GM19043 (cell line): ENCODE measurements around the gene CFAP410.

Experiments
- ATAC-seq: cut with Tn5 transposase; IDR thresholded peaks from one replicate; pipeline ENCODE4 v1.9.1; 2021; ENCODE audit warnings: low read depth; ENCODE audit not compliant: unreplicated experiment

CFAP410 gene

DNA sequence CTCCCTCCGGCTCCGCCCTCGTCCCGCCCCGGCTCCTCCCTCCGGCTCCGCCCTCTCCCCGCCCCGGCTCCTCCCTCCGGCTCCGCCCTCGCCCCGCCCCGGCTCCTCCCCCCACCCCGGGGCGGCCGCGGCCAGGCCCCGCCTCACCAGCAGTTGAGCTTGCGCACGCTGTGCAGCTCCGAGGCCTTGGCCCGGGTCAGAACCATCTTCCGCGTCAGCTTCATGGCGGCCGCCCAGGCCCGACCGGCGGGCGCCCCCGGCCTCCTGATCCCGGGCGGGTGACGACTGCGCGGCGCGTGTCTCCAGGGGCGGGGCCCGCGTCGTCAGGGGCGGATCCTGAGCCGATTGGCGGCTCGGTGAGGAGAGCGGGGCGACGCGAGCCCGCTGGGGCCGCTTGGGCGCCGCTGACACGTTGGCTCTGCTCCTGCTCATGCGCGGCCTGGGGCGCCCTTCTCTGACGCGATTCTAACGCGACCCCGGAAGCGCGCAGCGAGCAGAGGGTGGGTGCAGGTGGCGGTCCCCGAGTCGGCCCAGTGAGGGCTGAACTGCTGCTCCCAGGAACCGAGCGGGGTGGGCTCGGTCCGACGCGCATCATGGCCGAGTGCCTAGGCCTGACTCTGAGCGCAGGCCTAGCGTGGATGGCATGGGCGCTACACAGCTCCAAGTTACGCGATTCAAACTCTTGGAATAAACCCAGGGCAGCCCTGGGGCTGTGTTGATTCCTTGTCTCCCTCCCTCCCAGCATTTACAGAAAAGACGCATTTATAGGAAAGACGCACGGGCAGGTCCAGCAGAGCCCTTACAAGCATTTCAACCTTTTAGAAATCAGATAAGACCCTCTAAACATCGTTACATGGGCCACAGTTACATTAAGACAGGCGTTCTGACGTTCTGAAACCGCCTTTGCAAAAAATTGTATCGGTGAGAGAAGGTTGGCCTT, at the start of gene CFAP410:
TSS of gene CFAP410 (minus strand) at position 420 of the 940 bp plus-strand sequence. CDS start at position 224, 196 bp downstream.
- peak; percentile 87 for ATAC-seq

DNA sequence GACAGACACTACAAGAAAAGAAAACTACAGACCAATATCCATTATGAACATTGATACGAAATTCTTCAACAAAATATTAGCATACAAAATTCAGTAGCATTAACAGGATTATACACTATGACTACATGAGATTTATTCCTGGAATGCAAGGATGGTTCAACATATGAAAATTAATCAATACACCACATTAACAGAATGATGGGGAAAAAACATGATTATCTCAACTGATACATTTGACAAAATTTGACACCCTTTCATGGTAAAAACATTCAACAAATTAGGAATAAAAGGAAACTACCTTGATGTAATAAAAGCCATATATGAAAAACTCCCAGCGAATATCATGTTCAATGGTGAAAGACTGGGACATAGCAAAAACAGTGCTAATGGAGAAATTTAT, 45.8 kb upstream of the CFAP410 start:
- no peak for ATAC-seq

DNA sequence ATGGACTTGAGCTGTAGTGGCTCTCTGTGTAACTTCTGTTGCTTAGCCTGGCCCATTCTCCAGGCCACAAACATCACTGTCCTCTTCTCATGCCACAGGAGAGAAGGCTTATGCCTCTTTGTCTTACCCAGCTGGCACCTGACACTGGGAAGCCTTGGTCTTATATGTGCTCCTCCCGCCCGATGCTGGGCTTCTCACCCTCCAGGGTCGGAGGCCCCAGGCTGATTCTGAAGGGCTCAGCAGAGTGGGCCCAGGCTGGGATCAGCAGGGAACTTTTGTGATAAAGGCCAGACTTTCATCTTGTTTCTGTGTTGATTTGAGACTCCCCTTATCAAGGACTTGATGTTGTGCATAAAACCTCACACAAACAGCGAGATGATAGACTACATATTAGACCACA, 44.0 kb upstream of the CFAP410 start:
- no peak for ATAC-seq

DNA sequence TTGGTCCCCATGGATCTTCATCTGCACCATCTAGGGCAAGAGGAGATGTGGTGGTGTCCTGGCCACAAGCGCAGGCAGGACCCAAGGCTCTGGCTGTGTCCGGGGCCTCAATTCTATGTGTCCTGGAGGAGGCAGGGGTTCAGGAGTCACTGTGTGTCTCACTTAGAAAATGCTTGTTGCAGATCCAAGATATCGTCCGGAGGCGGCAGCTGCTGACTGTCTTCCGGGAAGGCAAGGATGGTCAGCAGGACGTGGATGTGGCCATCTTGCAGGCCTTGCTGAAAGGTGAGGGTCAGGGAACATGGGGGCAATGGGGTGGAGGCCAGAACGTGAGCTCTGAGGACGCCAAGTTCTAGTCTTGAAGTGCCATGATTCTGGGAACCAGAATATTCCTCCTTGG, 43.3 kb upstream of the CFAP410 start:
- ATAC-seq: no peak

DNA sequence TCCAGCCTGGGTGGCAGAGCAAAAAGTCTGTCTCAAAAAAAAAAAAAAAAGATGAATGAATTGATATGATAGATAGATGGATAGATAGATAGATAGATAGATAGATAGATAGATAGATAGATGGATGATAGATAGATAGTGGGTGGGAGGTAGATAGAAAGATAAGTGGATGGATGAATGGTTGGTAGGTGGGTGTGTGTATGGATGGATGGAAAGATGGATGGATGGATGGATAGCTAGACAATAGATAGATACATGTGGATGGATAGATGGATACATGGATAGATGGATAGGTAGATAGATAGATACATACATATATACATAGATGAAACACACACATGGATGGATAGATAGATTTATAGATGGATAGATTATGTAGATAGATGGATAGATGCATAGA, 42.7 kb upstream of the CFAP410 start:
- no peak for ATAC-seq

DNA sequence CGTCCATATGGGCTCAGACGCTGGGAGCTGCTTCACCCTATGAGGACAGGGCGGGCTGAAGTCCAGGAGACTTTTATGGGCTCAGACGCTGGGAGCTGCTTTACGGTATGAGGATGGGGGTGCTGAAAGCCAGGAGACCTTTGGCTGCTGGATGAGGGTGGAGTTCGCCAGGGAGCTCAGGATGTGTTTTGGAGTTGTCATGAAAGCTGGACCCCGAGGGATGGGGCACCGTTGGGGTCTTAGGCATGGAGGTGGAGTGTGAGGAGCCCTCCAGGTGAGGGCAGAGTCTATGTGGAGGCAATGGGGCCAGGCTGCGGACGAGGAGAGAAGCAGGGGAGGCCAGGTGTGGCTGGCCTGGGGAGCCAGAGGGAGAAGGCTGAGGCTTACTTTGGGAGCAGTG, 41.7 kb upstream of the CFAP410 start:
- ATAC-seq: no peak

DNA sequence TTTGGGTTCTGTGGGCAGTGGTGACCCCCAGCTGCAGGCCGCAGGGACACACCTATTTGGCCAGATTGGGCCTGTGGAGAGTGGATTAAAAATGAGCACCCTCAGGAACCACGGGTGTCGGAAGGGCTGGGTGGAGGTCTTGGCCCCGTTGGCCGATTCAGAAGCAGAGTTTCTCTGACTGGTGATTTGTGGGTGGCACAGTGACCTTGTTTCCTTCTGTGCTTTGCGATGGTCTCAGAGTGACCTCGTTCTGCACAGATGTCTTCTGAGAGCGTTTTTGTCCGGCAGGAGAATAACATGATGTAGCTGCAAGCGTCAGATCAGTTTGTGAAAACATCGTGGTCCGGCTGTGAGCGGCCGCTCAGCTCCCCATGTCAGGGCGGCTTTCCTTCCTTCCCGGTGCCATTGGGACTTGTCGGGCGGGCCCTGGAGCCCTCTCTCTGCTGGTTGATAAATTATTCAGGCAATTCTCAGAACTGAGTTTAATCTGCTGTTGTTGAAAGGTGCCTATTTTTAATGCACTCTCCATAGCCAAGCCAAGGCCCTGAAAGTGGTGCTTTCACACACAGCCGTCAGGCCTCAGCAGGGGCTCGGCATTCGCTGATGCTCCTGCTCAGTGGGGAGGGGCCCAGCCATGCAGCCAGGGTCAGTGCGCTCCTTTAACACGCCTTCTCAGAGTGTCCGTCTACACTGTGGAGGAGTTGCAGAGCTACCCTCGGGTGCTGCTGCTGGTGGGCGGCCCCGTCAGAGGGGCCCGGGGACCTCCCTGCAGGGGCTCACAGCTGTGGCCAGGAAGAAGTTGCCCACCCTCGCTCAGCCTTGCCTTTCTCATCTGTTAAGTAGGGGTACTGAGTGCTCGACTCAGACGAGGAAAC, 41.0 kb upstream of the CFAP410 start:
- no peak for ATAC-seq

DNA sequence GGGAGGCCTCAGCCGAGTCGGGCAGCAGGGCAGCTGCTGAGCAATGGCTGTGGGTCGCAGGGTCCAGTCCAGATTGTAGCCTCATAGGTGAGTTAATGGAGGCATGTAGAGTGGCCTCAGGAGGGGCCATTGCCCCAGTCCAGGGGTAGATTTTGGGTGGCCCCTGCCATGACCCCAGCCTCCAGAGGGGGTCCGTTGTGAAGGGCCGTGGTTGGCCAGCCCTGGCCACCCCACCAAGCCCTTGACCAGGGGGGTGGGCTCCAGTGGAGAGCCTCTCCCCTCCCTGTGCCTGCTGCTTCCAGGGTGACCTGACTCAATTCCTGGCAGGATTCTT, 40.3 kb upstream of the CFAP410 start:
- no peak for ATAC-seq

DNA sequence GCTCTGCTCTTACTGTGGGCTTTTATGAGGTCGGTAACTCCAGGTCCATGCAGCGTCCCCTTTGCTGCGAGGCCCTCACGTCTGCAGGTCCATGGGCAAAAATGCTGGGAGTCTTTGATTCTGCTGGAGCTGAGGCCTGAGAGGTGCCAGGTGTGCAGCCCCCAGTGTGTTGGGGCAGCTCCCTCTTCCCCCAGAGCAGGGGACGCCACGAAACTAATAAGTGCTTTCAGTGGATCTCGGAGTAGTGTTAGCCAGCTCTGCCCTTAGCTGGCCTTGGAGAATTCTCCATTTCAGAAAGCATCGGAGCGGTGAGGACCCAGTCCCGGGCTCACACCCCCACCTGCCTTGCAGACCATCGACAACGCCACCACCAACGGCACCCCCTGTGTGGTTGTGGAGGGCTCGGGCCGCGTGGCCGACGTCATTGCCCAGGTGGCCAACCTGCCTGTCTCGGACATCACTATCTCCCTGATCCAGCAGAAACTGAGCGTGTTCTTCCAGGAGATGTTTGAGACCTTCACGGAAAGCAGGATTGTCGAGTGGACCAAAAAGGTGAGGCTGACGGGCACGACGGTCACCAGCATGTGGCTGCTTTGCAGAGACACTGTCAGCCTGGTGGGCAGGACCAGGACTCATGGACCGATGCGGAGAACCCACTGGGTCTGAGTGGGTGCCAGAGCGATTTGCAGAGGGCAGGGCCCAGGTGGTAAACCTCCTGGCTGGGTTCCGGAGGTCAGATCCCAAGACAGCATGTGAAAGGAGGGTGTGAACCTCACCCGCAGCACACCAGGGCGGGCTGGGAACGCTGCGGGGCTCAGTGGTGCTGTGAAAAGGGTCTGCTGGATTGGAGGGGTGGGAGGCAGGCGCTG, 39.7 kb upstream of the CFAP410 start:
- ATAC-seq: no peak

DNA sequence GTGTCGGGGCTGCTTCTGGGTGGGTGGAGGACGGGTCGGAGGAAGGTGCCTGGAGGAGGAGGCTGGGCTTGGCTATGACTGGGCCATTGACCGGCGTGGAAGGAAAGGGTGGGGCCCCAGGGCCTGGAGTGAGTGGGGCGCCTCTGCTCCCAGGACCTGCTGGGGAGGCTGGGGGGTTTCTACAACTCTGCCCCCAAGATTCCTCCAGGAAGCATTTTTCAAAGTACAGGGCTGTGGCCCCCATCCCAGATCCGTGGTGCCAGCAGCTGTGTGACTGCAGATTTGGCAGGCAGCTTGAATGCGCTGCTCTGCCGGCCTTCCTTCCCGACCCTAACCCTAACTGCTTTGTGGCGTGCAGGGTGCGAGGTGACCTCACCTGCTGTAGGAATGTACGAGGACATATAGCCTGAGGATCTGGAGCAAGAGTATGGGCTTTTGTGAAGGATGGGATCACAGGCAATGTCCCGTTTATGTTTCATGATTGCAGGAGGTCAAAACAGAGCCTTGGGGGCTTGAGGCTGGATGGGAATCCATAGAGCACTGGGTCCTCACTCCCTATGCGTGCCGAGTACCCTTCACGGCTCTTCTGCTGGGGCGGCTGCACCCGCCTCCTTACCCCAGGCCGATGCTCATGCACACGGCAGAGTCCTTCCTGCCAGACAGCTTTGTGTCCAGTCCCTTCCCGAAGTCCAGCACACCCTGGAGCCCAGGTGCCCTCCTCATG, 38.9 kb upstream of the CFAP410 start:
- ATAC-seq: no peak

DNA sequence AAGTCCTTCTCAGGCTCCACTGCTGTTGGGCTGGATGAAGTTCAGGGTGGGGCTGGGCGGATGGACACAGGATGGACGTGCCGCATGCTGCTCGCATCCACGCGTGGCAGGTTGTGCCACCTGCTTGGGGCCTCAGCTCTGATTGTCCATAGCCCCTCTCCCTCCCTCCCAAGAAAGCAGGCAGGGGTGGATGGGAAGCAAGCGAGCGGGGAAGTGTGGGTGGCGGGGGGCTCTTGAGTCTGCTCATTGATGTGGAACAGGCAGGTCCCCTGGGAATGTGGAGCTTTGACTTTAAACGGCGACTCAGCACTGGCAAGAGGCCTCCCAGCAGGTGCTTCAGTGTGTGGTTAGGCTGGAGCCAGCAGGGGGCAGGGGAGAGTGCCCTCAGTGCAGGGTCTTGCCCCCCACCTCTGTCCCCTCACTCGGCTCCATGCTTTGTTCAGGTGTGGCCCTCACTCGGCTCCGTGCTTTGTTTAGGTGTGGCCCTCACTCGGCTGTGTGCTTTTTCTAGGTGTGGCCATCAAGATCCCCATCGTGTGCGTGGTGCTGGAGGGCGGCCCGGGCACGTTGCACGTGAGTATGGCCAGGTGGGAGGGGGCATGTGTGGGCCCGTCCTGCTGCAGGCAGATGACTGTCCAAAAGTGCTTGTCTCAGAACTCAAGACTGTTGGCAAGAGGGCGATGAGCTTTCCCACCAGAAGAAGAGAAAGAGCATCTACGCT, 38.2 kb upstream of the CFAP410 start:
- ATAC-seq: no peak

DNA sequence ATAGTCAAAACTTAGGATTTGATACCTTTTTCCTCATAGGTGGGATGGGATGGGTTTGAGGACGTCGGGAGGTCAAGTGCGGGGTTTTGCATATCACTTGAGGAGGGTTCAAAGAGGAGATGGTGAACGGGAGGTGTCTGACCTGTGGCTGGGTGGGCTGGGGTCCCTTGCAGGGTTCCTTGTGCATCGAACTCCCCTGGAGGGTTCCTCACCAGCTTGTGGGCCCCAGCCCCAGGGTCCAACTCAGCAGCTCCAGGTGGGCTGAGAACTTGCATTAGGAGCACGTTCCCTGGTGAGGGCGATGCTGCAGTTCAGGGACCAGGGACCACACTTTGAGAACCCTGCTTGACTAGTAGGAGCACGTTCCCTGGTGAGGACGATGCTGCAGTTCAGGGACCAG, 37.4 kb upstream of the CFAP410 start:
- no peak for ATAC-seq

DNA sequence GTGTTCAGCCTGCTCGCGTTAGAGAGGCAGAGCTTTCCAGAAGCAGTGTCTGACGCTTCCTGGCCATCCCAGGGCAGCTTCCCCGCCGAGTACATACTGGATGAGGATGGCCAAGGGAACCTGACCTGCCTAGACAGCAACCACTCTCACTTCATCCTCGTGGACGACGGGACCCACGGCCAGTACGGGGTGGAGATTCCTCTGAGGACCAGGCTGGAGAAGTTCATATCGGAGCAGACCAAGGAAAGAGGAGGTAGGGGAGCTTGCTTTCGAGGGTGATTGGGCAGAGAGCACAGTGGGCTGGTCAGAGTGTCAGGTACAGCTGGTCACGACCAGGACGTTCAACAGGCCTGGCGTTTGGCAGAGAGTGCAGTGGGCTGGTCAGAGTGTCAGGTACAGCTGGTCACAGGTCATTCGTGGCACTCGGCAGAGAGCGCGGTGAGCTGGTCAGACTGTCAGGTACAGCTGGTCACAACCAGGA, 36.6 kb upstream of the CFAP410 start:
- no peak for ATAC-seq

DNA sequence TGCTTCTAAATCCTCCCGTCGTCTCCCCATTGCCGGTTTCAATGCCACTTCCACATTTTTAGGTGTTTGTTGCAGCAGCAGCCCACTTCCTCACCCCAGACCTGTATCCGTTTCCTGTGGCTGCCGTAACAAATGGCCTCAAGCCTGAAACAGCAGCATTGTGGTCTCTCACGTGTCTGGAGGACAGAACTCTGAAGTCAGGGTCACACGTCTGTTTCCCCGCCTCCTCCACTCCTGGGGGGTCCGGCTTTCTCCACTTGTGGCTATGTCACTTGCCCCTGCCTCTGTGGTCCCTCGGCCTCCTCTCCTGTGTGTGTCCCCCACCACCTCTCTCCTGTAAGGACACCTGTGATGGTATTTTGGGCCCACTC, 36.1 kb upstream of the CFAP410 start:
- no peak for ATAC-seq

DNA sequence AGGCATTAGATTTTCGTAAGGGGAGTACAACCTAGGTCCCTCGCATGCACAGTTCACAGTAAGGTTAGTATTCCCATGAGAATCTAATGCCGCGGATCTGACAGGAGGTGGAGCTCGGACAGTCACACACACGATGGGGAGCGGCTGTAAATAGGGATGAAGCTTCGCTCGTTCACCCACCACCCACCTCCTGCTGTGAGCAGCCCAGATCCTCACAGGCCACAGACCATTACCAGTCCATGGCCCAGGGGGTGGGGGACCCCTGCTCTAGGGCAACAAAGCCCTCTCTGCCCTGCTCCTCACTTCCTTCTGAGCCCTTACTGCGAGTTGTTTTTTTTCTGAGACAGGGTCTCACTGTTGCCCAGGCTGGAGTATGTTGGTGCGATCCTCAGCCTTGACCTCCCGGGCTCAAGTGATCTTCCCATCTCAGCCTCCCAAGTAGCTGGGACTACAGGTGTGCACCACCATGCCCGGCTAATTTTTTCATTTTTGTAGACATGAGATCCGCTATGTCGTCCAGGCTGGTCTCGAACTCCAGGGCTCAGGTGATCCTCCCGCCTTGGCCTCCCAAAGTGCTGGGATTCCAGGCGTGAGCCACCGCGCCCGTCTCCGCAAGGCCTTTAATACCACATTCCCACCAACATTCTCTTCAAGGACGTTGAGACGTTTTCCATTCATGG, 35.6 kb upstream of the CFAP410 start:
- no peak for ATAC-seq

DNA sequence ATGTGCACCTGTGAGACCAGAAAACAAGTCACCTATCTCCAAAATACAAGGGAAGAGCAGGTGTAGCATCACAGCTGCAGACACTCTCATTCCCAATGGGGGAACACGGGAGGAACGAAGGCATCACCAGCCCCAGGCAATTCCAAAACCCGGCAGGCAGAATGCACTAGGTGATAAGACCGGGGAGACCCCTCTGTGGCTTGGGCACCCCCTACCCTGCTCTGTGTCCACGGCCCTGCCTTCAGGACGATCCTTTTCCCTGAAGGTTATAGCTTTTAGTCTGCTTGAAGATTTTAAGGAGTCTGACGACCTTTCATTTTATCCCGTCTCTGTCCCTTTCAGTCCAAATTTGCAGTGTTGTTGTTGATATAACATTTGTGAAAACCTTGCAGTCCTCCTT, 33.4 kb upstream of the CFAP410 start:
- ATAC-seq: no peak

DNA sequence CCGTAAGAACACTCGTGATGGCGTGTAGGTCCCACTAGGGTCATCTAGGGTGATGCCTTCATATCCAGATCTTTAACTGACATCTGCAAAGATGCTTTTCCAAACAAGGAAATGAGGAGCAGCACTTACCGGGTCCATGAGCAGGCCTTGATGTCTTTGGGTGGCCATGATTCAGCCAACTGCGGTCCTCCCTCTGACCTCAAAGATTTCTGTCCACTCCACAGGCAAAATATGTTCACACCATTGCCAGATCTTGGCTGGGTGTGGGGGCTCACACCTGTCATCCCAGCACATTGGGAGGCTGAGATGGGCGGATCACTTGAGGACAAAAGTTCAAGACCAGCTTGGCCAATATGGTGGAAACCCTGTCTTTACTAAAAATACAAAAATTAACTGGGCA, 32.4 kb upstream of the CFAP410 start:
- no peak for ATAC-seq

DNA sequence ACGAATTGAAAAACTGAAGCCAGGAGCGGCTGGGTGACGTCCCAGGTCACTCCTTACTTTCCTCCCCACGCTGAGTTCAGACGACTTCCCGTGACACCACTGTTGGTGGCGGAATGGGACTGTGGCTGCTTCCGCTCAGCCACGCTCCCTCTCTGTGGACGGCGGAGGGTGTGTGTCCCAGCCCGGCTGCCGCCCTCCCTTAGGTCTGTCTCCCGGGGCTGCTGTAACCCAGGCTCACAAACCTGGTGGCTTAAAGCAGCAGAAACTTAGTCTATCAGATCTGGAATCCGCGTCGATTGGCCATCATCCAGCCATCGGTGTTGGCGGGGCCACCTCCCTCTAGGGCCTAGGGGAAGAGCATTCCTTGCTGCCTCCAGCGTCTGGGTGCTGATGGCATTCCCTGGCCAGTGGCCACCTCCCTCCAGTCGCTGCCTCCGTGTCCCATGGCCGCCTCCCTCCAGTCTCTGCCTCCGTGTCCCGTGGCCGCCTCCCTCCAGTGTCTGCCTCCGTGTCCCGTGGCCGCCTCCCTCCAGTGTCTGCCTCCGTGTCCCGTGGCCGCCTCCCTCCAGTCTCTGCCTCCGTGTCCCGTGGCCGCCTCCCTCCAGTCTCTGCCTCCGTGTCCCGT, 31.7 kb upstream of the CFAP410 start:
- ATAC-seq: no peak
